ENCODE measurements around the gene SDF2.
"Not testable (repeated sequence)": the region's sequence is repeated elsewhere in the genome, so short reads cannot be mapped to it uniquely, and the experiment has no call there.

SDF2 gene

GRCh38 chr17:28662527-28662829 lies 772 bp upstream of the SDF2 start:
- DNase-seq (ENCODE audit: insufficient read length, low spot score) (no peak), FAIRE-seq (no peak)

GRCh38 chr17:28659497-28659881 lies 2.2 kb downstream of the SDF2 start:
- FAIRE-seq; DNase-seq (ENCODE audit: insufficient read length, low spot score): not testable (repeated sequence)

More at GRCh38 chr17:28662527-28662829, 772 bp upstream of the SDF2 start:
- no peak for TF ChIP-seq CTCF (IDR thresholded peaks at IDR 0.05; ENCODE audit: insufficient read depth, missing control alignments)

GRCh38 chr17:28658766-28659496 lies 2.8 kb downstream of the SDF2 start:
- not testable (repeated sequence) for FAIRE-seq

GRCh38 chr17:28658342-28658741 lies 3.4 kb downstream of the SDF2 start:
- not testable (repeated sequence) for FAIRE-seq; DNase-seq (ENCODE audit: insufficient read length, low spot score)

More at GRCh38 chr17:28658766-28659496, 2.8 kb downstream of the SDF2 start:
- not testable (repeated sequence) for DNase-seq (ENCODE audit: insufficient read length, low spot score)

- no peak for DNase-seq (ENCODE audit: insufficient read length, low spot score)
- no peak for FAIRE-seq
- TF ChIP-seq CTCF (IDR thresholded peaks at IDR 0.05; ENCODE audit: insufficient read depth, missing control alignments) = no peak
Observed at GRCh38 chr17:28657756-28658155, 4.0 kb downstream of the SDF2 start.

GRCh38 chr17:28655160-28655559 lies 6.5 kb downstream of the SDF2 start:
- no peak for FAIRE-seq
- no peak for TF ChIP-seq CTCF (IDR thresholded peaks at IDR 0.05; ENCODE audit: insufficient read depth, missing control alignments)

GRCh38 chr17:28648698-28649097 lies 13.0 kb downstream of the SDF2 start:
- TF ChIP-seq CTCF (IDR thresholded peaks at IDR 0.05; ENCODE audit: insufficient read depth, missing control alignments) = no peak
- DNase-seq (ENCODE audit: insufficient read length, low spot score) (no peak), FAIRE-seq (no peak)

More at GRCh38 chr17:28655160-28655559, 6.5 kb downstream of the SDF2 start:
- no peak for DNase-seq (ENCODE audit: insufficient read length, low spot score)

GRCh38 chr17:28646039-28646754 lies 15.5 kb downstream of the SDF2 start:
- no peak for DNase-seq (ENCODE audit: insufficient read length, low spot score)
- FAIRE-seq = no peak
- no peak for TF ChIP-seq CTCF (IDR thresholded peaks at IDR 0.05; ENCODE audit: insufficient read depth, missing control alignments)

Measured in D721Med (cell line).